ENCODE results near the gene GRB10.

GRB10 gene

DNA sequence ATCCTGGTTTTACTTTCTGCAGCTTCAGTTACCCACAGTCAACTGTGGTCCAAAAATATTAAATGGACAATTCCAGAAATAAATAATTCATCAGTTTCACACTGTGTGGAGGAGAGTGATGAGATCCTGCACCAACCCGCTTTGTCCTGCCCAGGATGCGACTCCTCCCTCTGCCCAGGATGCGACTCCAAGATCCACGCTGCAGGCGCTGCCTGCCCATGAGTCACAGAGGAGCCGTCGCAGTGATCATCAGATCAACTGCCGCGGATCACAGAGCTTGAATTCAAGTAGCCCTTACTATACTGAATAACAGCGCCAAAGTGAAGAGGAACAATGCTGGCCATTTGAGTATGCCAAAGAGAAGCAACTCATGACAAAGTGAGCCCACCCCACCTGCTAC is 61.5 kb downstream of the GRB10 start:
- DNase-seq (ENCODE audit: low read depth, low spot score): no peak

DNA sequence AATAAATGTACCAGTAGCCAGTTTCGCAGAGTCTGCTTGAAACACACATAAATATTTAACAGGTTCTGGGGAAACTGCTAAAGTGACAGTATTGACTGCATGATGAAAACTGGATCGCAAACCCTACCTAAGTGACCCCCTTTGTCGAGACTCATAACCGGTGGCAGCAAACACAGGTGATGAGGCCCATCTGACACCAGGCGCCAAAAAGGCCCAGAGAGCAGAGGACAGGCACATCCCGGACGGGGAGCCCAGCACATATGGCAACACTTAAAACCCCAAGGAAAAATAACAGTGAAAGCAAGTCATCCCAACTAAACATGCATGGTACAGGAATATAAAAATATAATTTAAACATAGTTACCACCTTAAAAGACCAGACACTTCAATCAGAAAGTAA is 62.4 kb downstream of the GRB10 start:
- DNase-seq (ENCODE audit: low read depth, low spot score): no peak

- no peak for DNase-seq (ENCODE audit: low read depth, low spot score)
These were observed 63.8 kb downstream of the GRB10 start for GRCh38 chr7:50718876-50719275.

GRCh38 chr7:50718311-50718710 is 64.4 kb downstream of the GRB10 start:
- DNase-seq (ENCODE audit: low read depth, low spot score): no peak

GRCh38 chr7:50717181-50717580 is 65.5 kb downstream of the GRB10 start:
- DNase-seq (ENCODE audit: low read depth, low spot score): no peak

DNA sequence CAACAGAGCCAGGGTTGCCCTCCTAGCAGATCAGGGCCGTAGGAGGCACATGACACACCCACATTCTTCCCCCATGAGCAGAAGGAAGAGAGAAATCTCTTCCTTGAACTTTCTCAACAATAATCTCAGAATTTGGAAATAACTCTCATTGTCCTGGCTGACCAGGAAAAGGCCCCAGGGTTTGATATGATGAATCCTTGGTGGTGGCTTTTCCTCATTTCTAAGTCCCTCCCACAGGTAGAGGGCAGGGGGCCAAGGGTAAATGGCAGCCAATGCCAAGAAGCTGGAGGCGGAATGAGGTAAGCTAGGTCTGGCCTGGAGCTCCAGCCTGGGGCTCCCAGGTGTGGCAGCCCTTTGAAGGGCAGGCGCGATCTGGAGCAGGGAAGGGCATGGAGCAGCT is 67.8 kb downstream of the GRB10 start:
- no peak for DNase-seq (ENCODE audit: low read depth, low spot score)

DNA sequence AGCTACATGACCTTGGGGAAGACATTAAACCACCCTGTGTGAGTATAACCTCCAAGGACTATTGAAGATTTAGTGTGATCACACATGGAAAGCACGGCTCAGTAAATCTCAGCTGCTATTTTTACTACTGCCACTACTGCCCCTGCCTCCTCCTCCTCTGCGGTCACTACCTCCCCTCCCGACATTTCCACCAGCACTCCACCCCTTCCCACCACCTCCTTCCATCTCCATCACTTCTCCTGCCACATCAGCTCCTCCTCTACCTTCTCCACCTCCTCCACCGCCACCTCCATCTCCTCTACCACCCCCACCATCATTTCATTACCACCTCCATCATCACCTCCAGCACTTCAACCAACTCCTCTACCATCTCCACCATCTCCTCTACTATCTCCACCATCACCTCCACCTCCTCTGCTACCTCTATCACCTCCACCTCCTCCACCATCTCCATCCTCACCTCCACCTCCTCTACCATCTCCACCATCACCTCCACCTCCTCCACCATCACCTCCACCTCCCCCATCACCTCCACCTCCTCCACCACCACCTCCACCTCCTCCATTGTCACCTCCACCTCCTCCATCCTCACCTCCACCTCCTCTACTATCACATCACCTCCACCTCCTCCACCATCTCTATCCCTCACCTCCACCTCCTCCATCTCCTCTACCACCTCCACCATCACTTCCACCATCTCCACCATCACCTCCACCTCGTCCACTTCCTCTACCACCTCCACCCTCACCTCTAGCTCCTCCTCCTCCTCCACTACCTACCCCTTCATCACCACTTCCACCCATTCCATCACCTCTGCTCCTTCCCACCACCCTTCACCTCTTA is 69.4 kb downstream of the GRB10 start:
- no peak for DNase-seq (ENCODE audit: low read depth, low spot score)

DNA sequence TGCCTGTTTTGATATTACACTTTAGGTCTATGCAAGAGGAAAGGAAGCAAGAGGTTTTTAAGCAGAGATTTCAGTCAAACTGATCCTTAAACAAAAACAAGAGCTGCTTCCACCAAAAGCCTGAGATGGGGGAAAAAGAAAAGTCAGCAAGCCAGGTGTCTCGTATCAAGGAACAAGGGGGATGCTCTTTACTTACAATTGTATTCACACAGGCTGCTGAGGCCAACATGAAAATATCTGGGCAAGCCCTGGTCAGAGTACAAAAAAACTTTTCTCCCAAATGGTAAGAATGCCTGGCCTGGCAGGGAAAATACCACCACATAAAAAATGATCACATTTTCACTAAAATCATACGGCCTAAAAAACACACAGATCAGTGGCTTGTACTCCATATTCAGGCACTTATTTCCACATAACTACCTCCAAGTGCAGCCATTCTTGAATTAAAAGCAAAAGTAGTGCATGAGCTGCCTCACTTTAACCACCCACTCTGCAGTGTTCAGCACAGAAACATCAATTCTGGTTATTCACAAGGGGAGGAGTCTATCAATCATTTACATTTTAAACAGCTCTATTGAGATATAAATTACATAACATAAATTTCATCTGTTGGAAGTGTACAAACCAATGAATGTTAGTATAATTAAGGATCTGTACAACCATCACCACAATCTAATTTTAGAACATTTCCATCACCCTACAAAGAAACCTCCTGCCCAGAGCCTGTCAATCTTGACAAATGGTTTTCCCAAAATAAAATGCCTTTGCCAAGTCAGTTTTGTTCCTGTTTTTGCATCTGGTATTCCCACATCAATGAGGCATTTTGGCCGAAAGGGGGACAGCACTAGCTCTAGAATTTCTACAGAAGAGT is 70.2 kb downstream of the GRB10 start:
- no peak for DNase-seq (ENCODE audit: low read depth, low spot score)

GRCh38 chr7:50711271-50712175 is 71.2 kb downstream of the GRB10 start:
- no peak for DNase-seq (ENCODE audit: low read depth, low spot score)

DNA sequence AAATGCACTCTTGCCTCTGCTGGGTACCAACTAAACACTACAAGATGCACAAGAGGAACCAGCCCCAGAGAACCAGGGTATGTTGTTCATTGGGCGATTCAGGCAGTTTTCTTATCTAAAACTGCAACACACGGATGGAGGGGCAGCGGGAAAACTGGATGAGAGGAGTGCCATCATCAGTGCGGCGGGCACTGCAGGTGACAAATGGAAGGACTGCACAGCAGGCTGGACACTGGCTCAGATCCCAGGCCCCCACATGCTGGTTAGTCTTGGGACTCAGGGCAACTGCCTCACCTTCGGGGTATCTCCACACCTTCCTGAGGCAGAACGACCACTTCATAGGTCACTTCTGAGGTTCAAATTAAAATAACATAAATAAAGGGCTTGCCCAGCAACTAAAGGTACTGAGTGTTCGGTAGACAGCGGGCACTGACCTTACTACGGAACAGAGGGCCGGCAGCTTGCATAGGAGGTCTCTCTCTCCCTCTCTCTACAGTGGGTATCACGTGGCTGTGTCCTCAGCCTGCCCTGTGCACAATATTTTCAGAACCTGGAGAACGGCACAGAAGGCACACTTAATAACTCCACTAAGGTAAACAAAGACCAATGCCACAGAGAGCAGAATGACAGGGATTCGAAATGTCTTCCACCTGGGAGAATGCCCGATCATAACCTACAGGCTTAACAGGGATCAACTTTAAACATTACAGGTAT is 72.1 kb downstream of the GRB10 start:
- no peak for DNase-seq (ENCODE audit: low read depth, low spot score)

- DNase-seq (ENCODE audit: low read depth, low spot score): no peak
These were observed 73.5 kb downstream of the GRB10 start for GRCh38 chr7:50709151-50709550.

DNA sequence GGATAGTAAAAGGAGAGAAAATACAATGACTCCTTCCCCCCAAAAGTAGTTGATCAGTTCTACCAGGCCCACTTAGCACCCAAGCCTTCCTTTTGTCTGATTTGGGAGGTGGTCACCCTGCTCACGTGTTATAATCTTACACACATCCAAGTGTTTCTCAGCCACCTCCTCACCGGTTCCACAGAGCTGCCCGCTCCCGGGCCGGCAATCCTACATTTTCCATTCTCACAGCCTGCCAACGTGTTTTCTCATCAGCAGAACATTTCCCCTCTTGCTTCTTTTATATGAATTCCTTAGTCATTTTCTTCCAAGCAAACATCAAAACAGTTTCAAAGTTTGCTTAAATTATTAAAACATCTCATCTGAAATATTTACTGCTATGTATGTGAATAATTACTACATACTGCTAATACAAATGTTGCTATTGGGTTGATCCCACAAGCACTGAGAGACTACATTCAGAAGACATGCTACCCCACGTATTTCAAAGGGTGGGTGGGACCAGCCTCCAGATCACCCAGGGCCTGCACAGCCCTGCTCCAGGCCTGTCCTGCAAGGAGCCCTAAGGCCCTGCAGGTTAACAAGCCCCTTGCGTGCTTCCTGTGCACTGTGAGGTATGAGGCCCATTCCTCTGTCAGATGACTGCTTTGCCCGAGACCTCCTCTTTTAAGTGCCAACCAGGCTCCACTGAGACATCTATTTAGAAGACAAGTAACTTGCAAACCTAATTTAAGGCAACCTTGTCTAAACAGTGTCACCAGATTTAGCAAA is 75.3 kb downstream of the GRB10 start:
- no peak for DNase-seq (ENCODE audit: low read depth, low spot score)

DNA sequence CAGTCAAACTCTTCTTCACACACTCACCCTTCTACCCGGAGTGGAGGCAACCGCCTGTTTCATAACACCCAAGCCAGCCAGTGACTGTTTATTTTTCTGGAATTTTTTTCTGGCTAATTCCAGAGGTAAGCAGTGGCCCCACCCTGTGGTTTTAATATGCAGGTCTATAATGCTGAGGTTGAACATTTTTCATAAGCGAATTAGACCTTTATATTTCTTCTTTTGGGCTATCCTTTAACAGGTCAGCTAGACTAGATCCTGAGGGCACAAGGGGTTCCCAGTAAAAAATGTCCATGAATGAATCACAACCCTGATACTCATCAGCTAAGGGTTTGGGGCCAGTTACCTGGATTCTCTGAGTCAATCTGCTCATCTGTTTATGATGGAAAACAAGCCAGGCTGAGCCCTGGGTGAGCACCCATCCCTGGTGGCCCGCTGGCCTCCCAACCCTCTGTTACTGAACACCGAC is 76.2 kb downstream of the GRB10 start:
- DNase-seq (ENCODE audit: low read depth, low spot score): no peak

- no peak for DNase-seq (ENCODE audit: low read depth, low spot score)
These were observed 77.9 kb downstream of the GRB10 start for GRCh38 chr7:50704844-50705243.

DNA sequence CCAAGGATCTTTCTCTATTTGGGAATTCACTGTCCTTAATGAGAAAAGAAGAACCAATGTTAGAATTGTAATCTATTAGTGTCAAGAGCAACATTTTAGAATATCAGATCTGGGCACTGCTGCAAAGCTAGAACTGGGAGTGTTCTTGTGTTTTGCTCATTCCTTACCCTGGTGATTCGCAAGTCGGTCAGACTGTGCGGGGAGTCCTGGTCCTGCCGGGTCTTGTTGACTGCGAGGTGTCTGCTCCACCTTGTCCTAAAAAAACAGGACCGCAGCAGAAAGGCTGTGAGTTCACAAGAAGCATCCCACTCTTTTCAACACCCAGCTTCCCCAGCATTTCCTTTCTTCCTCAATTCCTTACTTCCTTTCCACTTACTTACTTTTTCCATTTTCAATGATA is 79.0 kb downstream of the GRB10 start:
- DNase-seq (ENCODE audit: low read depth, low spot score): no peak

- DNase-seq (ENCODE audit: low read depth, low spot score): no peak
These were observed 83.6 kb downstream of the GRB10 start for GRCh38 chr7:50699143-50699542.

GRCh38 chr7:50697748-50698147 is 84.9 kb downstream of the GRB10 start:
- DNase-seq (ENCODE audit: low read depth, low spot score): no peak

- DNase-seq (ENCODE audit: low read depth, low spot score): no peak
These were observed 85.7 kb downstream of the GRB10 start for GRCh38 chr7:50696810-50697582.

- no peak for DNase-seq (ENCODE audit: low read depth, low spot score)
These were observed 87.7 kb downstream of the GRB10 start for GRCh38 chr7:50695026-50695425.

Measured in activated CD4-positive, CD25-positive, alpha-beta regulatory T cell treated with anti-CD3 and anti-CD28 coated beads, Interleukin-2, amount 50 U/mL, for 16 hours (primary cell).